Erythroblast (primary cell): ENCODE data around the gene KRT83.

Source experiments
- GATA1 ChIP-seq: IDR thresholded peaks from 2 replicates; pipeline ENCODE4 v1.6.1; 2011; ENCODE audit warnings: low read depth, mild to moderate bottlenecking, control low read depth, low read length, moderate library complexity
- POLR2A ChIP-seq: IDR thresholded peaks from 2 replicates; pipeline ENCODE4 v1.6.1; 2011; ENCODE audit warnings: mild to moderate bottlenecking, low read length

DNA sequence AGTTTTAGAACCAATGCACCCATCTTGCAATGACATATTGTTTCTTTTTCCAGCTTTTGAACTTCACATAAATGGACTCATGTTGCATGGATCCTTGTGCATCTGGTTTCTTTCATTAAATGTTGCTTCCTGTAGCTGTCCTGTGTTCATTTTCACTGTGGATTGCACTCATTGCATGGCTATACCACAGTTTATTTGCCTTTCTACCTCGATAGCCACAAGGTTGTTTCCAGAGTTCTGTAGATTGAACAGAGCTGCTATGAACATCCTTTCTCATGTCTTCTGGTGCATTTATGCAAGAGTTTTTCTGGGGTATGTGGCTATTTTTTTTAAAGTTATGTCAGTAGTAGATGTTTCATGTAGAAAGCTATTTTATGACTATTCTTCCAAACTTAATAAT, 26.4 kb downstream of the KRT83 start:
- TF ChIP-seq POLR2A (no peak), GATA1 (no peak)
